T-cell (primary cell): ENCODE results near the gene STK25. TPM values are rescaled to one million over a fixed set of nuclear protein-coding genes. Genes with fewer than 3 reads are reported as not detected.

ENCODE experiments used
- ATAC-seq, 4 experiments: fragments of 200-7000 bp in 3 of 4; fragments of 150-1000 bp in 1 of 4; cut with Tn5 transposase; replicated peaks in 1 of 4; 1 replicate in 3 of 4; 2 replicates in 1 of 4; pipeline ENCODE4 v1.10.0; 2021; ENCODE audit warnings: moderate library complexity in 3 of 4, mild to moderate bottlenecking in 2 of 4, moderate number of reproducible peaks in 1 of 4
- CTCF ChIA-PET, 2 donors: fragments of 300-600 bp; sonication (Branson Sonifier 250); formaldehyde crosslinking; loops; one replicate each; lab custom pipeline; 2022; ENCODE audit warnings: antibody characterized with exemption in 2 of 2; lab: Charles Lee
- POLR2A ChIA-PET, 2 donors: fragments of 300-600 bp; sonication (Branson Sonifier 250); formaldehyde crosslinking; loops; one replicate each; lab custom pipeline; 2022; ENCODE audit warnings: antibody characterized with exemption in 2 of 2; lab: Charles Lee
- DNase-seq, 35 experiments: peaks; one replicate each; pipeline versions ENCODE4 v3.0.0 to v3.0.0-alpha.2; 2013 to 2023
- H3K27ac ChIP-seq: one replicate; pipeline ENCODE4 v1.5.1; 2013; ENCODE audit warnings: low read length
- H3K27me3 ChIP-seq, 2 experiments: replicated peaks in 1 of 2; 1 replicate in 1 of 2; 2 replicates in 1 of 2; pipeline versions ENCODE4 v1.6.1 to v1.7.0; 2013; ENCODE audit warnings: low read length in 1 of 2, mixed read lengths in 1 of 2; ENCODE audit not compliant: control insufficient read depth in 2 of 2, insufficient read depth in 2 of 2; ENCODE audit errors: extremely low read depth in 1 of 2
- H3K36me3 ChIP-seq, 2 donors: 1 replicate in 1 of 2; 2 replicates in 1 of 2; pipeline versions ENCODE4 v1.6.1 to v1.7.0; 2013; ENCODE audit warnings: low read length in 1 of 2; ENCODE audit not compliant: control insufficient read depth in 2 of 2, insufficient read depth in 1 of 2; ENCODE audit errors: extremely low read depth in 1 of 2
- H3K4me1 ChIP-seq, 2 experiments: 1 replicate in 1 of 2; 2 replicates in 1 of 2; pipeline versions ENCODE4 v1.6.1 to v1.7.0; 2013; ENCODE audit warnings: low read length in 2 of 2, mixed read lengths in 1 of 2; ENCODE audit not compliant: insufficient read depth in 2 of 2, control insufficient read depth in 1 of 2; ENCODE audit errors: extremely low read depth in 1 of 2
- H3K4me3 ChIP-seq, 2 donors: 1 replicate in 1 of 2; 2 replicates in 1 of 2; pipeline versions ENCODE4 v1.5.1 to v1.7.0; 2013; ENCODE audit warnings: mild to moderate bottlenecking in 2 of 2, low read length in 1 of 2, moderate library complexity in 1 of 2; ENCODE audit not compliant: control insufficient read depth in 1 of 2; ENCODE audit errors: extremely low read depth in 1 of 2
- H3K9me3 ChIP-seq: 2 replicates; pipeline ENCODE4 v1.7.0; 2013
- H3K27ac Mint-ChIP-seq, 2 donors: one replicate each; pipeline ENCODE4 v1.8.0; 2020 to 2021; ENCODE audit warnings: mild to moderate bottlenecking in 2 of 2, mixed read lengths in 2 of 2
- H3K27me3 Mint-ChIP-seq, 2 donors: one replicate each; pipeline ENCODE4 v1.8.0; 2021 to 2022; ENCODE audit warnings: mixed read lengths in 2 of 2
- H3K36me3 Mint-ChIP-seq: one replicate; pipeline ENCODE4 v1.8.0; 2021; ENCODE audit warnings: mixed read lengths
- H3K4me1 Mint-ChIP-seq, 3 donors: one replicate each; pipeline ENCODE4 v1.8.0; 2020 to 2022; ENCODE audit warnings: mixed read lengths in 3 of 3, mild to moderate bottlenecking in 1 of 3
- H3K4me3 Mint-ChIP-seq, 3 donors: one replicate each; pipeline ENCODE4 v1.8.0; 2020 to 2022; ENCODE audit warnings: mild to moderate bottlenecking in 3 of 3, mixed read lengths in 3 of 3, moderate library complexity in 3 of 3
- H3K9me3 Mint-ChIP-seq, 3 donors: one replicate each; pipeline ENCODE4 v1.8.0; 2020 to 2022; ENCODE audit warnings: mixed read lengths in 3 of 3
- WGBS: methylation state at CpG from one replicate; pipeline ENCODE4 v1.1.5; 2013; ENCODE audit warnings: missing lambda C conversion rate; ENCODE audit not compliant: insufficient coverage; 5-methylcytosine and 5-hydroxymethylcytosine counted together
- total RNA-seq, 35 experiments: library from RNA in 6 of 35; stranded (reverse) in 6 of 35; fragments of 120-200 nt in 1 of 35; gene quantifications; one replicate each; pipeline versions ENCODE4 v1.2.1 to v1.2.4 and lab custom pipeline; 2013 to 2026

Gene STK25
- total RNA-seq, 5 donors from 2014 or later (not counting 1 experiment from before 2014, with no cell fraction given), result 113 to 199 (median 193) TPM

- CTCF ChIA-PET, result interaction anchor here in 1 of 2 donors (0.5 kb wide), 1 partner anchor 58 kb away, joined by 3 read pairs; no protein-coding TSS in a partner anchor
- Histone ChIP-seq H3K27ac (no peak overlapping the region), H3K9me3 (no peaks in the 10 kb centered on the region), H3K4me3 (no peak overlapping the region), H3K27me3 (peaks cover 17 to 68% of the 10 kb centered on the region in 2 experiments), H3K4me1 (peaks cover 13 to 29% of the 10 kb centered on the region in 2 experiments), H3K36me3 (peaks cover 0 to 6% of the 10 kb centered on the region in 2 donors)
- Mint-ChIP-seq H3K4me3 (peak overlapping the region in 2 of 3 donors; percentile 4 to 55), H3K27ac (peak overlapping the region; percentile 24 to 49), H3K9me3 (no peaks in the 10 kb centered on the region), H3K36me3 (peaks cover 27% of the 10 kb centered on the region), H3K4me1 (peaks cover 16 to 26% (median 22%) of the 10 kb centered on the region in 3 donors), H3K27me3 (peaks cover 38 to 68% of the 10 kb centered on the region in 2 donors)
- WGBS, result 0% methylated on average over 1 of the region's 6 CpGs
- ATAC-seq (peak; percentile 81 to 93 (median 88)), DNase-seq (peak; percentile 75 to 94 (median 87))
- POLR2A ChIA-PET, result no interaction called here
Measured at GRCh38 chr2:241443486-241444223, 64.7 kb downstream of the STK25 start.

Other genes starting within 250 kb of the STK25 start
- gene HDLBP, start 192.9 kb downstream of the STK25 start, total RNA-seq, result 100 to 1,000 TPM; 130 to 184 (median 148) TPM
- 100 to 1,000 TPM; 182 to 209 (median 189) TPM for gene SEPTIN2, start 192.7 kb downstream of the STK25 start, total RNA-seq
- gene FARP2, start 152.3 kb downstream of the STK25 start, total RNA-seq, result 10 to 100 TPM; 15.8 to 27.5 (median 18.5) TPM
- under 1 TPM in 3 of 5 donors, not detected in 2; 0.20 to 0.89 (median 0.35) TPM for gene BOK, start 50.2 kb upstream of the STK25 start, total RNA-seq
- 10 to 100 TPM; 27.3 to 34.5 (median 29.7) TPM for gene THAP4, start 128.6 kb upstream of the STK25 start, total RNA-seq
- 100 to 1,000 TPM in 4 of 5 donors, 10 to 100 TPM in 1; 98.4 to 127 (median 108) TPM for gene ATG4B, start 129.1 kb upstream of the STK25 start, total RNA-seq
- 10 to 100 TPM; 11.6 to 23.6 (median 18.2) TPM for gene DTYMK, start 178.2 kb upstream of the STK25 start, total RNA-seq
- gene ING5, start 193.5 kb upstream of the STK25 start, total RNA-seq, result 10 to 100 TPM; 63.0 to 98.0 (median 77.4) TPM
- 10 to 100 TPM; 48.6 to 58.3 (median 54.0) TPM for gene D2HGDH, start 226.0 kb upstream of the STK25 start, total RNA-seq